ENCODE data around the gene GAS2. TPM values are rescaled to one million over a fixed set of nuclear protein-coding genes. Genes with fewer than 3 reads are reported as not detected.

The GAS2 gene
- total and polyA plus RNA-seq, 3 donors from 2014 or later = 5.5 to 25.2 (median 9.0) TPM

DNA sequence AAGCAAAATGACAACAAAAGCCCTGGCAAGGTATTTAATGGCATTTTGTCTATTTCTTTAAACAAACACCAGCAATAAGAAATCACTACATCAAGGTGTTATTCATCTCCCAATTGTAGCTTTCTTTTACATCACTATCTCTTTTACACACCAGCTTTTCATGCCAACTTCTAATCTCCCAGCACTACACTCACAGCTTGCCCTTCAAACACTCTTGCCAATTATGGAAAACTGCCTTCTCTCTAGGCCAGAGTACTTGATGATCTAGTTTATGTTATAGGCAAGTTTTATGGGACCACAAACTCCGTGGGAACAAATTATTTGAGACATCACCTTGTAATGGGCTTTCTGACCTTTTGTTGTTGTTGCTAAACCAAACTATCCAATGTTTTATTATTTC lies 101.9 kb downstream of the GAS2 start:
- no peak for DNase-seq
- TF ChIP-seq, protein P1, sequence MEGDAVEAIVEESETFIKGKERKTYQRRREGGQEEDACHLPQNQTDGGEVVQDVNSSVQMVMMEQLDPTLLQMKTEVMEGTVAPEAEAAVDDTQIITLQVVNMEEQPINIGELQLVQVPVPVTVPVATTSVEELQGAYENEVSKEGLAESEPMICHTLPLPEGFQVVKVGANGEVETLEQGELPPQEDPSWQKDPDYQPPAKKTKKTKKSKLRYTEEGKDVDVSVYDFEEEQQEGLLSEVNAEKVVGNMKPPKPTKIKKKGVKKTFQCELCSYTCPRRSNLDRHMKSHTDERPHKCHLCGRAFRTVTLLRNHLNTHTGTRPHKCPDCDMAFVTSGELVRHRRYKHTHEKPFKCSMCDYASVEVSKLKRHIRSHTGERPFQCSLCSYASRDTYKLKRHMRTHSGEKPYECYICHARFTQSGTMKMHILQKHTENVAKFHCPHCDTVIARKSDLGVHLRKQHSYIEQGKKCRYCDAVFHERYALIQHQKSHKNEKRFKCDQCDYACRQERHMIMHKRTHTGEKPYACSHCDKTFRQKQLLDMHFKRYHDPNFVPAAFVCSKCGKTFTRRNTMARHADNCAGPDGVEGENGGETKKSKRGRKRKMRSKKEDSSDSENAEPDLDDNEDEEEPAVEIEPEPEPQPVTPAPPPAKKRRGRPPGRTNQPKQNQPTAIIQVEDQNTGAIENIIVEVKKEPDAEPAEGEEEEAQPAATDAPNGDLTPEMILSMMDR (IDR thresholded peaks at IDR 0.05) = no peak
- no peak for TF ChIP-seq POLR2A (IDR thresholded peaks at IDR 0.05)
- Histone ChIP-seq H3K27ac (no peak overlapping the region), H3K36me3 (ENCODE audit: low read depth, missing control alignments) (no peaks in the 10 kb centered on the region), H3K4me1 (no peaks in the 10 kb centered on the region), H3K4me3 (no peak overlapping the region), H3K27me3 (no peaks in the 10 kb centered on the region), H3K9me3 (no peaks in the 10 kb centered on the region)
- intact Hi-C loops (cut with DNase I; ENCODE audit: low total_unique reads) = no loop called here
- 74% methylated on average over 1 of the region's 1 CpG for WGBS, 2 donors

DNA sequence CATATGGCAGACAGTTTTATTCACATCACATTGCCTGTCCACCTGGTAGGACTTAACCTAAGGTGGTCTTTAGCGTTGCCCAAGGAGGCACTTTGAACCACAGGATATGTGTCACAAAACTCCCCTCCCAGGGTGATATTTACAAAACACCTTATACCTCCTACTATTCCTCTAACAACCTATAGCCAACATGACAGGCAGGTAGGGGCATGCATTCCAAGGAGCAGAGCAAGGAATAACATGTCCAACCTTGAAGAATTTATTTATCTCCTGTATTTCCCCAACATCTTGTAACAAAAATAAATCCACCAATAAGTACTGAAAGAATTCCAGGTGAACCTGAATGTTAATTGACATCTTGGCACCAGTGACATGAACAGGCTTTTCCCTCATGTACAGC lies 102.7 kb downstream of the GAS2 start:
- no peaks in the 10 kb centered on the region for H3K9me3 ChIP-seq
- WGBS, 2 donors = 80 to 88% methylated on average over 1 of the region's 1 CpG
- intact Hi-C loops (cut with DNase I; ENCODE audit: low total_unique reads) = no loop called here
- H3K4me1 ChIP-seq = no peaks in the 10 kb centered on the region
- TF ChIP-seq POLR2A (IDR thresholded peaks at IDR 0.05) = no peak
- TF ChIP-seq, protein P1 (IDR thresholded peaks at IDR 0.05) = no peak
- no peak overlapping the region for H3K4me3 ChIP-seq
- no peak overlapping the region for H3K27ac ChIP-seq
- H3K27me3 ChIP-seq = no peaks in the 10 kb centered on the region
- DNase-seq = no peak
- H3K36me3 ChIP-seq (ENCODE audit: low read depth, missing control alignments) = no peaks in the 10 kb centered on the region

DNA sequence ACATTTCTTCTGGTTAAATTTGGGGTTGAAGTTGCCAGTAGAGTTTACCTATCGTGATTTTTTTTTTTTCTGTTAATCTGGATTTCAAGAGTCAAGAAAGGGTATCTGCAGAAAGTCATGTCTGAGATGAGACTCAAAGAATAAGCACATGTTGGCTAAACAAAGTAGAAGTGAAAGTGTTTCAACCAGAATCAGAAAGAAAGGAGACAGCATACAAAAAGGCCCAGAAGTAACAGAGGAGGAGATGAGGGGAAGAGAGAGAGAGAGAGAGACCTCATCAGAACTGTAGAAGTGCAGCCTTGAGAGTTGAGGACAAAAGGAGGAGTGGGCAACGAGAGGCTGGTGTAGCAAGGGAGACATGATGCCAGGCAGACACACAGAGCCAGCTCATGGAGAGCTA lies 108.3 kb downstream of the GAS2 start:
- H3K27me3 ChIP-seq = no peaks in the 10 kb centered on the region
- no peak for DNase-seq
- WGBS, 2 donors = 84 to 90% methylated on average over 2 of the region's 2 CpGs
- H3K36me3 ChIP-seq (ENCODE audit: low read depth, missing control alignments) = no peaks in the 10 kb centered on the region
- no peak for TF ChIP-seq POLR2A (IDR thresholded peaks at IDR 0.05)
- TF ChIP-seq, protein P1 (IDR thresholded peaks at IDR 0.05) = no peak
- H3K9me3 ChIP-seq = no peaks in the 10 kb centered on the region
- intact Hi-C loops (cut with DNase I; ENCODE audit: low total_unique reads) = no loop called here
- H3K4me1 ChIP-seq = no peaks in the 10 kb centered on the region
- no peak overlapping the region for H3K4me3 ChIP-seq
- H3K27ac ChIP-seq = no peak overlapping the region

DNA sequence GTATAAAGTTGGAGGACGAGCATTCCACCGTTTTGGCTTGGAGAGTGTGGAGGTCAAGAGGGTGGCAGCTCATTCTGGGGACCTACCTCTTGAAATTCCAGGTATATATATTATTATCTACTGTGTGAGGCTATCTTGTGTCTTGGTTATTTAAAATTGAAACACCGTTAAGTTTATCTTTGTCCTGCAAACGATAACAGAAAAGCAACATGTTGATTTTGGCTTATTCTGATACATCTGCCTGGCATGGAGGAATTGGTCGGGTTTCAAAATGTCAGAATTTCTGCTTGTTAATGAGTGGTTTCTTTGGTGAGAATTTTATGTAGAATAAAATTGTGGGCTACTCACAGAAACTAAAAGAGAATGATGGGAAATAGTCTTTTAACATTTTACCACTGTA lies 108.8 kb downstream of the GAS2 start:
- WGBS, 2 donors = 67% methylated on average over 5 of the region's 5 CpGs
- TF ChIP-seq, protein P1 (IDR thresholded peaks at IDR 0.05) = no peak
- TF ChIP-seq POLR2A (IDR thresholded peaks at IDR 0.05) = no peak

DNA sequence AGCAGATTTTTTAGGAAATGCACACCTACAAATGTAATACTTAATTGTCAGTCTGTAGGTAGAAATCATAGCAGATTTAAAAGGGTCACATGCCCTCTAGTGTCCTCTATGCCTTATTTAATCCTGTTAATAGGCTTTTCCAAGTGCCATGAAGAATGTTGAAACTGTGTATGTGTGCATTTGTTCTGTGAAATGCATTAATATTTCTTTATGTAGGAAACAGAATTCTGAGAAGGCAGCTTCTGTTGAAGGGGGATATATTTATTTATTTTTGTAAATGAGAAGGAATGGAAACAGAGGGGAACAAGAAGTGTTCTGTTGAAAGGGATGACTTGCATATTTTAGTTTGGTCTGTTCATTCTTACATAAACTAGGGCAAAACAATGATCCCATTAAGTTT lies 112.2 kb downstream of the GAS2 start:
- intact Hi-C loops (cut with DNase I; ENCODE audit: low total_unique reads) = no loop called here
- DNase-seq = no peak
- Histone ChIP-seq H3K27ac (no peak overlapping the region), H3K4me3 (no peak overlapping the region), H3K9me3 (no peaks in the 10 kb centered on the region), H3K4me1 (no peaks in the 10 kb centered on the region), H3K27me3 (no peaks in the 10 kb centered on the region), H3K36me3 (ENCODE audit: low read depth, missing control alignments) (no peaks in the 10 kb centered on the region)
- TF ChIP-seq, protein P1 (IDR thresholded peaks at IDR 0.05) = no peak
- no peak for TF ChIP-seq POLR2A (IDR thresholded peaks at IDR 0.05)

More for the DNA sequence above, 108.8 kb downstream of the GAS2 start:
- Histone ChIP-seq H3K27me3 (no peaks in the 10 kb centered on the region), H3K4me3 (no peak overlapping the region), H3K27ac (no peak overlapping the region), H3K36me3 (ENCODE audit: low read depth, missing control alignments) (no peaks in the 10 kb centered on the region), H3K4me1 (no peaks in the 10 kb centered on the region), H3K9me3 (no peaks in the 10 kb centered on the region)
- DNase-seq = no peak
- intact Hi-C loops (cut with DNase I; ENCODE audit: low total_unique reads) = no loop called here

All from testis (tissue), 3 donors.